ENCODE results near the gene MMP23B. TPM values are rescaled to one million over a fixed set of nuclear protein-coding genes. Genes with fewer than 3 reads are reported as not detected.
"Not testable (repeated sequence)": the region's sequence is repeated elsewhere in the genome, so short reads cannot be mapped to it uniquely, and the experiment has no call there.

Gene MMP23B
- total RNA-seq, 3 donors from 2014 or later, result 0.98 to 1.3 (median 1.0) TPM

DNA sequence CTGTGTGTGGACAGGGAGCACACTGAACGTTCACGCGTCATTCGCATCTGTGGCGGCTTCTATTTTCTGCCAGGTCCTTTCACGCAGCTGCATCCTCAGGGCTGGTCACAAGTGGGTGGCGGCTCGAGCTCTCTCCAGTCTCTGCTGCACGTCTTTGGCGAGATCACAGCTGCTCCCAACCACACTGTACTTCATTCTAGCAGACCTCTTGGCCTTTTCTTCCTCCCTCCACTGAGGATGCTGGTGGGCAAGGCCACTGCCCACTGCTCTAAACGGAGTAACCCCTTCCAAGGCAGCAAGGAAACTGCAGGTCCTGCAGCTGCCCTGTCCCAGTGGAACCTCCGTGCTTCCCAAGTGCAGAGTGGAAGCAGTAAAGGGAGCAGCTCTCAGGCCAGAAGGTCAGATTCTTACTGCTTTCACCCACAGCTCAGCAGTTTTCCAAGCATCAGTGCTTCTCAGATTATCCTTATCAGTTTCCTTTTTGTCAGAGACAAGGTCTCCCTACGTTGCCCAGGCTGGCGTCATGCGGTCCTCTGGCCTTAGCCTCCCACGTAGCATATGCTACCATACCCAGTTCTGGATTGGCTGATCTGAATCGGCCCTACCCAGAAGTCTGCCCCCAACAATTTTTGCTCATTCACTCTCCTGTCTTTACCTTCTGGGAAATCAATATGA, 15.7 kb downstream of the MMP23B start:
- H3K4me3 Mint-ChIP-seq, result not testable (repeated sequence)

DNA sequence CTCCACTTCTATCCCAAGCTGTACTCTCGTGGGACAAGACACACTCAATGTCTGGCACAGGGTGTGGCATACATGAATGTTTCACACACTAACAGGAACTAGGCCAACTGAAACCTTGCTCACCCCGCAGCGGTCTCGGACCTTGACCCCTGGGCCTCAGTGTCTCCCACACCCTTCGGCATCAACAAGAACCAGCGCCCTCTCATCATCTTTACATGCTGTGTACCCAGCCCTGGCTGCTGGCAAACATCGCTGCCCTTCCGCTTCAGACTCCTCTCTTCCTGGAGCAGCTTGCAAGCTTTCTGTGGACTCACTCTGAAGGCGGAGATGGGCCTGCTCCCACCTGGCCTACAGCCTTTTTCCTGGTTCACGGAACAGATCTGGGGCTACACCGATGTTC, 16.3 kb downstream of the MMP23B start:
- peaks cover 43% of the 10 kb centered on the region for H3K36me3 Mint-ChIP-seq (ENCODE audit: insufficient read depth)
- not testable (repeated sequence) for H3K4me1 Mint-ChIP-seq (ENCODE audit: low read depth); ATAC-seq; H3K4me3 Mint-ChIP-seq; H3K9me3 Mint-ChIP-seq; H3K27me3 Mint-ChIP-seq (ENCODE audit: low read depth); DNase-seq

More for the DNA sequence above, 15.7 kb downstream of the MMP23B start:
- H3K9me3 Mint-ChIP-seq; DNase-seq; H3K27me3 Mint-ChIP-seq (ENCODE audit: low read depth); H3K4me1 Mint-ChIP-seq (ENCODE audit: low read depth); ATAC-seq: not testable (repeated sequence)
- peaks cover 42% of the 10 kb centered on the region for H3K36me3 Mint-ChIP-seq (ENCODE audit: insufficient read depth)

DNA sequence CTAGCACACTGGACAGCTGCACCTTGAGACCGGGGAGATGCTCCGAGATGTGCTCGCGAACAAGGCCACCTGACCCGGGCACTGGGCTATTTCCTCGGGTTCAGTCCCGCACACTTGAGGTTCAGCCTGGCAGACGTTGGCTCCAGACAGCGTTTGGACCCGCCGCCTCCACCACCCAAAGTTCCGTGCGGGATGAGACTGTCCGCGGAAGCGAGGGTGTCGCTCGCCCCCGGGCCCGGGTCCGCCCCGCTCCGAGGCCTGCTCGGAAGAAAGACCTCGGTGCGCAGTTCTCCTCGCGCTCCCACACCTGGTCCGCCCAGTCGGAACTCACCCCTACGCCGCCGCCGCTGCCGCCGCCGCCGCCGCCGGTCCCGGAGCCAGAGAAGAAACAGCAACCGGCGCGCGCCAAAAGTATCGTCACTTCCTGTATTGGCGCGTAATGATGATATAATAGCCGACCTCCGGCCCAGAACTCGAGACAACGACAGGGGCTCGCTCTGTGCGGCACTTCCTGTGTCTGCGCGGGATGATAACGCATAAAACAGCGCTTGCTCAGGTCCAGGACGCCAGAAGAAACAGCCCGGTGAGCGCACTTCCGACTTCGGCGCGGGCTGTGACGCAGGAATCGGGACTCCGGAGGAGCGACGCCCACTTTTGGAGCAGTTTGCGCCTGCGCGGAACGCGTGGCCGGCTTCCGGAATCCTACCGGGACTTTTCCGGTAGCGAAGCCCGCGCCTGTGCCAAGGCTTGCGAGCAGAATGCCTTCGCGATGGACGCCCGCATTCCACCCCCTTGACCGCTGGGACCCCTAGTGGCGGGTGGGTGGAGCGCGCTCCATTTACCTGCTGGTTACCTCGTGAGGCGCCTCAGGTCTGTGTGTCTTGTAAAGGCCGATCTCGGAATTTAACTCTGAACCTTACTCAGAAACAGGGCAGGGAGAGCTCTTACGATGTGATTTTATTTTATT, 26.9 kb downstream of the MMP23B start, which contains the start of gene CDK11B:
TSS of gene CDK11B (minus strand) at position 422 of the 967 bp plus-strand sequence. CDS start 1,519 bp downstream, outside the sequence.
- H3K27me3 Mint-ChIP-seq (ENCODE audit: low read depth); H3K9me3 Mint-ChIP-seq; H3K4me1 Mint-ChIP-seq (ENCODE audit: low read depth); H3K36me3 Mint-ChIP-seq (ENCODE audit: insufficient read depth): not testable (repeated sequence)
- peak; percentile 97 to 98 for ATAC-seq
- peak; percentile 93 for DNase-seq
- peak within 1 kb of the TSS; percentile 98 for H3K4me3 Mint-ChIP-seq

DNA sequence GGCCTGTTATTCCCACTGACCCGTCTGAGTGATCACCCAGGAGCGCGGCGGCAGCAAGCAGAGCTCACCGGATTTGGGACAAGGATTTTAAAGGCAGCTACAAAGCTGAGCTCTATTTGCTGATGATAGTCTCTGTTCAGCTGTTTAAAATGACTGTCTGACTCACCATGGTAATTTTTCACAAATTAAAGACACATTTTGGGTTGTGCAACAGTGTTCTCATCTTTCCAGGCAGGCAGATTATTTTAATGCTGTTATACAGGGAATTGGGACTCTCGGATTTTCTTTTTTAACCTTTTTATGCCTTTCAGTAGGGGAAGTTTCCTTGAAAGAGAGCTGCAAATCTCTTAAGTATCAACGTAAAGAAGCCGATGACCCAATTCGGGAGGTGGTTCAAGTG, 30.4 kb downstream of the MMP23B start:
- peaks cover 10% of the 10 kb centered on the region for H3K36me3 Mint-ChIP-seq (ENCODE audit: insufficient read depth)
- not testable (repeated sequence) for DNase-seq; H3K27me3 Mint-ChIP-seq (ENCODE audit: low read depth); H3K4me1 Mint-ChIP-seq (ENCODE audit: low read depth); H3K9me3 Mint-ChIP-seq; H3K4me3 Mint-ChIP-seq; ATAC-seq

DNA sequence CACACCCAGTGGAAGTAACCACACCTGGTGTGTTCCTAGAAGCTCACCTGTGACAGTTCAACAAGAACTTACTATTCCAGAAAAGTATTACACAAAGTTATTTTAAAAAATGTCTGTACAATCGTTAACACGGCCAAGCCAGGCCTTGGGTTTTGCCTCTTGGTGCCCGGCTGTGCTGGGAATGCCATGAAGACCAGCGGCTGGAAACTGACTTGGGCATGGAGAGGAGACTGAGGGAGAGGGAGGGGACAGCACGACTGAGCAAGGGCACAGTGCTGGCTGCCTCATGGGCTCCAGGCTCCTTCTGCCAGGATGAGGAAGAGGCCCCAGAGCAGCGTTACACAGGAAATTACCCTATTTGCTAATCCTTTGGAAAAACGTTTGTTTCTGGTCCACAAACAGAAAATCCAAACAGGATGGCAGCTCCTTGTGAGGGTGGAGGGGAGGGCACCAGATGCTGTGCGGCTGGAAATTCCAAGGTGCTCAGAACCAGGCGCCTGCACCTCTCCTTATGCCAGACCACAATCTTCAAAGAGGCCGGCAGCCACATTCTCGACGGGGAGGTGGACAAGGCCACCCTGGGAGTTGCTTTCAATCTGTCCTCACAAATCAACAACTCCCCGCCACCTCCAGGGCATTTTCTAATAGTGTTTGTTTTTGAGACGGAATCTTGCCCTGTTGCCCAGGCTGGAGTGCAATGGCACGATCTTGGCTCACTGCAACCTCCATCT, 31.0 kb downstream of the MMP23B start:
- not testable (repeated sequence) for DNase-seq; H3K9me3 Mint-ChIP-seq; ATAC-seq; H3K4me3 Mint-ChIP-seq; H3K4me1 Mint-ChIP-seq (ENCODE audit: low read depth); H3K27me3 Mint-ChIP-seq (ENCODE audit: low read depth)
- peaks cover 12% of the 10 kb centered on the region for H3K36me3 Mint-ChIP-seq (ENCODE audit: insufficient read depth)

DNA sequence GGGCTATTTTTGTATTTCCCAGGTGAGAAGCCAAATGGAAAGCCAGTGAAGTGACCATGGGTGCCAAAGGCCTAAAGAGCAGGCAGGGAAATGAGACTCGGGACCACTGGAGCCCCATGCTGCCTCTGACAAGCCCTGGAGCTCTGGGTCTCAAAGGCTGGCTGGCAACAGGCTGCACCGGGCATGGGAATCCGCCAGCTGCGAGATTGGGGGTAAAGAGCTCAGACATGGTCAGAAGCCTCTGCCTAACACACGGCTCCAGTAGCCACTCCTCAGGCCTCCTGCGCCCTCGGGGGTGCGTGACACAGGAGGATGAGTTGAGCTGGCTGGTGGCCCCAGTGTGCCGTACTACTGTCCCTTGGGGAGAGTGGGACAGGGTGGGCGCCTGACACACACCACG, 32.3 kb downstream of the MMP23B start:
- not testable (repeated sequence) for H3K9me3 Mint-ChIP-seq; ATAC-seq; H3K4me3 Mint-ChIP-seq; DNase-seq; H3K4me1 Mint-ChIP-seq (ENCODE audit: low read depth); H3K27me3 Mint-ChIP-seq (ENCODE audit: low read depth)
- peaks cover 15% of the 10 kb centered on the region for H3K36me3 Mint-ChIP-seq (ENCODE audit: insufficient read depth)

DNA sequence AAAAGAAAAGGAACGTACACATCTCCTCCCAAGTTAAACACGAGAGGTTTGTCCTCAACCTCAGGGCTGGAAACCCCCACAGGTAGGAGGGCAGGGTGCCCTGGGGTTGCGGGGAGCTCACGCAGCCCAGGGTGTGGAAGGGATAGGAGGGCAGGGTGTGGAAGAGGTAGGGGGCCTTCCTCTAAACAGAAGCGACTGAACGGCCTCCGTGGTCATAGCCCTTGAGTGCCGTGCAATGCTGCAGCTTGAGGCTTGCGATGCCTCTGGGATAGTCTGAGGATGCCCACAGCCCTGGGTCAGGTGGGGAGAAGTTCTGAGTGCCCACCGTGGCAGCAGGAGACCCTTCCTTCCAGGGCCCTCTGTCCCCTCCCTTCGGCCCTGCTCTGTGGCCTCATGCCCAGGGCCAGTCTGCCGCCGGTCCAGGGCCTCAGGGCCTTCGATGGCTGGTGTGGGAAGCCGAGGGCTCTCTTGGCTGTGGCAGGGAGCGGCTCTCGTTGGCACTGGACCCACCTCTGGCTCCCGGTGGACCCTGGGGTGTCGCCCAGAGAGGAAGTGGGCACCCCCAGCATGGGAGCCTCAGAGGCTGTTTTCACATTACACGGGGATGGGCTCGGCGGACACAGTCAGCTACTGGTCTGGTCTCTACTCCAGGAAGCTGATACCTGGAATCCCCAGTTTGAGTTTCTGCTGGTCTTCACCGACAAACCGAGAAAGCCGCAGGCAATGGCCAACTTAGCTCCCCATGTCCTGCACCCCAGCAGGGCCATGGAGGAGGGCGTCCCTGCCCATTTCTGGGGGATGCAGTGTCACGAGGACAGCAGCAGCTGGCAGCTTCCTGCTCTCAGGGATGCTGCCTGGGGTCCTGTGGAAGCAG, 33.2 kb downstream of the MMP23B start:
- DNase-seq (no peak), ATAC-seq (no peak)
- no peak overlapping the region for H3K4me3 Mint-ChIP-seq
- no peaks in the 10 kb centered on the region for H3K27me3 Mint-ChIP-seq (ENCODE audit: low read depth)
- no peaks in the 10 kb centered on the region for H3K9me3 Mint-ChIP-seq
- peaks cover 6% of the 10 kb centered on the region for H3K4me1 Mint-ChIP-seq (ENCODE audit: low read depth)
- peaks cover 21% of the 10 kb centered on the region for H3K36me3 Mint-ChIP-seq (ENCODE audit: insufficient read depth)

DNA sequence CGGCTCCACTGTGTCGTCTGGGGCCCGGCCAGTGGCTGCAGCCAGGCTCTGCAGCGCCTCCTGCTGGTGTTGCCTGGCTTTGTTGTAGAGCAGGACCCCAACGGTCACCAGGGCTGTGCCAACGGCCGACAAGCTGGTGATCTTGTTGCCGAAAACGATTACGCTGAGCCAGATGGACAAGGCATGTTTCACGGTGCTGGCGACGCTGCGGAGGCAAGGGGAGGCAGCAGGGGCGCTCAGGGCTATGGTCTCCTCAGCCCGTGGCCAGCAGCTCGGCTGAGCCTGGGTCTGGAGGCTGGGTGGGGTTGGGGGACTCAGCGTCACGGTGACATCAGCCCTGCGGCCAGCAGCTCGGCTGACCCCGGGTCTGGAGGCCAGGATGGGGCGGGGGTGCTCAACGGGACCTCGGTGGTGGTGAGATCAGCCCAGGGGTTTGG, 33.9 kb downstream of the MMP23B start:
- Mint-ChIP-seq H3K9me3 (no peaks in the 10 kb centered on the region), H3K36me3 (ENCODE audit: insufficient read depth) (peaks cover 23% of the 10 kb centered on the region), H3K27me3 (ENCODE audit: low read depth) (no peaks in the 10 kb centered on the region), H3K4me3 (no peak overlapping the region), H3K4me1 (ENCODE audit: low read depth) (peaks cover 6% of the 10 kb centered on the region)
- ATAC-seq (peak in 1 of 2 donors; percentile 58), DNase-seq (peak; percentile 27)

DNA sequence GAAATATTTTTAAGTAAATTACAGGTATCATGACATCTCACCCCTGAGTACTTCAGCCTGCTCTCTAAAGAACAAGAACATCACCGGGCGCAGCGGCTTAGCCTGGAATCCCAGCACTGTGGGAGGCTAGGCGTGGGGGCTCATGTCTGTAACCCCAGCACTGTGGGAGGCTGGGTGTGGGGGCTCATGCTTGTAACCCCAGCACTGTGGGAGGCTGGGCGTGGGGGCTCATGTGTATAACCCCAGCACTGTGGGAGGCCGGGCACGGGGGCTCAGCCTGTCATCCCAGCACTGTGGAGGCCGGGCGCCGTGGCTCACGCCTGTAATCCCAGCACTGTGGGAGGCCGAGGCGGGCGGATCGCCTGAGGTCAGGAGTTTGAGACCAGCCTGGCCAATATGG, 34.6 kb downstream of the MMP23B start:
- Mint-ChIP-seq H3K36me3 (ENCODE audit: insufficient read depth) (peaks cover 29% of the 10 kb centered on the region), H3K27me3 (ENCODE audit: low read depth) (no peaks in the 10 kb centered on the region), H3K4me1 (ENCODE audit: low read depth) (peaks cover 2% of the 10 kb centered on the region), H3K9me3 (no peaks in the 10 kb centered on the region), H3K4me3 (no peak overlapping the region)
- DNase-seq (no peak), ATAC-seq (no peak)

DNA sequence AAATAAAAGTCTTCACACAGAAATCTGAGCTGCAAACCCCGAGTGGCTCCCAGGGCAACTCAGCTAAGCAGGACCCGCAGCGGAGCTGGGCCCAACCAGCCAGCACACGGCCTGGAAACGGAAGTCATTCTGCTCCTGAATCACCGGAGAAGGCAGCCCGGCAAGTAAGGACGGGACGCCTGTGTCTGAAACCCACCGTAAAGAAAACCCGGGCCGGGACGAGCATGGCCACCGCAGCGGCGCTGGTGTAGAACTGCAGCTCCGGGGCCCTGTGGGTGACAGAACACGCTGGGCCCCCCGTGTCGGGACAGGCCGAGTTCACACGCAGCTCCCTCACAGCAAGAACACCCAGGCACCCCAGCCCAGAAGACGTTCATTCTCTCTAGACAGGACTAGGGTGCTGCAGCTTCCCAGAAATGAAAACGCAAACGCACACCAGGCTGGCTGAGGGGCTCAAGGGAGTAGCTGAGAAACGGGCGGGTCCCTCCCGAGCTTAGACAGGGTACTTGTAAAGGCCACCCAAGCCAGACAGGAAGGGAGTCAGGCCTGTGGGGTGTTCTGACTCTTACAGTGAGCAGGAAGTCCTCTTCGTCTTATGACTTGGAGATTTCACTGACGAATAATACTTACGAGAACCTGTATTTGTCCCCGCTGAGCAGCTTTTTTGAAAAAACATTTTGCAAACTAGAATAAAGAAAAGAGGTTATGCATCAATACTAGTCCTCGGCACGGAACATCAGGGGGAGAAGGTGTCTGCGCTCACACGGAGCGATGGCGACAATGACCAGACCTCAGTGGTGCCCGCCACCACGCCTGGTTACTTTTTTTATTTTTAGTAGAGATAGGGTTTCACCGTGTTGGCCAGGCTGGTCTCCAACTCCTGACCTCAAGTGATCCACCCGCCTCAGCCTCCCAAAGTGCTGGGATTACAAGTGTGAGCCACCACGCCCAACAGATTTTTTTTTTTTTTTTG, 37.8 kb downstream of the MMP23B start:
- Mint-ChIP-seq H3K27me3 (ENCODE audit: low read depth) (no peaks in the 10 kb centered on the region), H3K36me3 (ENCODE audit: insufficient read depth) (peaks cover 40% of the 10 kb centered on the region), H3K9me3 (no peaks in the 10 kb centered on the region), H3K4me1 (ENCODE audit: low read depth) (peaks cover 6% of the 10 kb centered on the region), H3K4me3 (no peak overlapping the region)
- DNase-seq (no peak), ATAC-seq (no peak)

DNA sequence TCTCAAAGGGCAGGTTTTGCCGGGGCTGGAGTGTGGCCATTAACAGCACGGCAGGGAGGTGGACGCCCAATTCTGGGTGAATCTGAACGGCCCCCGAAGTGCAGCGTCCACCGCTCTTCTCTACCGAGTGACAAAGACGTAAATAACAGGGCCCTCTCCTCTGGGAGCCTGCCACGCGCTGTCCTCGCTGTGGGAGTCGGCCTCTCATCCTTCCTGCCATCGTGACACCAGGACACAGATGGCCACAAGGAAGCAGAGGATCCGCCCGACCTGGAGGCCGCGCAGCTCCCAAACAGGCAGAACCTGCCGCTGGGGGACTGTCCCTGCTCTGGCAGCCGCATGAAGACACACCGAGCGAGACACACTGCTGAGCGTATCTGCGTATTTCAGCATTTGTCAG, 38.9 kb downstream of the MMP23B start:
- H3K27me3 Mint-ChIP-seq (ENCODE audit: low read depth), result no peaks in the 10 kb centered on the region
- DNase-seq (no peak), ATAC-seq (no peak)
- no peak overlapping the region for H3K4me3 Mint-ChIP-seq
- H3K4me1 Mint-ChIP-seq (ENCODE audit: low read depth), result peaks cover 7% of the 10 kb centered on the region
- peaks cover 37% of the 10 kb centered on the region for H3K36me3 Mint-ChIP-seq (ENCODE audit: insufficient read depth)
- H3K9me3 Mint-ChIP-seq, result no peaks in the 10 kb centered on the region

DNA sequence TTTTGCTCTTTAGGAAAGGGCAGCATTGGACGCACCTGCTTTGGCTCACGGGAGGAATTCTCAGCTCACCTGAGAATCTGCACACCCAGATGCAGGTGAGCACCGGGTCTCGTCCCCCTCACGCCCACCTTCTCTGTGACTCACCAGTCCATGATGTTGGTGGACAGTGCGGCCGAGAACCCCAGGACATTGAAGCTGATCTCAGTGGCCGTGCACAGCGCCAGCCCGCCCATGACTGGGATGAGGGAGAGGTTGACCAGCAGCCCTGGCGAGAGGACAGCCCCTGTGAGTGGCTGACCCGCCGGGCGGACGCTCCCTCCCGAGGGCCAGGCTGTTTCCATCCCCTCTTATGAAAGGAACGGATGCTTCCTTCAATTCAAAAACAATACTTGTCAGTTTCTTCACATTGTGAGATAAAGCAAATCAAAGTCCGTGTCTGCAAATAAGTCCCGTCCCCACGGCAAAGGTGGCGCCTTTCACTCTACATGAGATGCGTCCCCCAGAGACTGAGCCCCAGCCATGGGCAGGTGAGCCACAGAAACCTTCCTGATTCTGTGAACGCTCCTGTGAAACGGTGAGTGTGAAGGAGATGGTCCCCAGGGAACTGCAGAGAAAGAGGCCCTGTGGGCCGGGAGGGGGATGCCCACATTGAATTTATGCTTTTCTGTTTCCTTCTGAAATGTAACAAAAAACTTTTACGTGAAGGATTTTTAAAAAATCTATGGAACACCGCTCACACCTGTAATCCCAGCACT, 39.6 kb downstream of the MMP23B start:
- H3K27me3 Mint-ChIP-seq (ENCODE audit: low read depth), result no peaks in the 10 kb centered on the region
- H3K4me1 Mint-ChIP-seq (ENCODE audit: low read depth), result peaks cover 7% of the 10 kb centered on the region
- DNase-seq, result no peak
- H3K36me3 Mint-ChIP-seq (ENCODE audit: insufficient read depth), result peaks cover 31% of the 10 kb centered on the region
- no peak overlapping the region for H3K4me3 Mint-ChIP-seq
- ATAC-seq, result no peak
- no peaks in the 10 kb centered on the region for H3K9me3 Mint-ChIP-seq

Measured in activated T-cell treated with anti-CD3 and anti-CD28 coated beads, Interleukin-2, amount 50 U/mL, for 4 hours (primary cell).